Superior temporal gyrus (tissue), 1 donor: ENCODE measurements around the gene HIF1AN.

ENCODE experiments used
- DNase-seq: peaks from one replicate; pipeline ENCODE4 v3.0.0-alpha.2; 2016; ENCODE audit errors: extremely low spot score

Gene HIF1AN

DNA sequence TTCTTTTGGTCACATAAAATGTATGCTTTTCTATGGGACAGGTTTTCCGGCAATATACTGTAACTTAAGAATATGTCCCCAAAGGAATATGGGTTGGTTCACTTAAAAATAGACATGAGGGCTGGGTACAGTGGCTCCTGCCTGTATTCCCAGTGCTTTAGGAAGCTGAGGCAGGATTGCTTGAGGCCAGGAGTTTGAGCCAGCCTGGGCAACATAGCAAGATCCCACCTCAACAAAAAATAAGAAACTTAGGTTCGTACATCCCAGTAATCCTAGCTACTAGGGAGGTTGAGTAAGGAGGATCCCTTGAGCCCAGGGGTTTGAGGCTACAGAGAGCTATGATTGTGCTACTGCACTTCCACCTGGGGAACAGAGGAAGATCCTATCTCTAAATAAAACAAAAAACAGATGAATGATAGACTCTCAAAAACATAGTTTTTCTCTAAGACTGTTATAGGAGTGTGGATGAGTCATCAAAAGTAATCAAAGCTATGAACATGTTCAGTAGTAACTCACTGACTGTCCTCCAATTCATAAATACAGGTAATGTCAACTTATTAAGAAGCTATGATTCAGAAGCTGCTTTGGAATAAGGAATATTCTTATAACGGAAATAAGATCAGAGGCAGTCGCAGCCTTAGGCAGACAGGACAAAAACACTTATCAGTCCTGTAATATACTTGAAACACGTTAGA lies 13.5 kb upstream of the HIF1AN start:
- no peak for DNase-seq

DNA sequence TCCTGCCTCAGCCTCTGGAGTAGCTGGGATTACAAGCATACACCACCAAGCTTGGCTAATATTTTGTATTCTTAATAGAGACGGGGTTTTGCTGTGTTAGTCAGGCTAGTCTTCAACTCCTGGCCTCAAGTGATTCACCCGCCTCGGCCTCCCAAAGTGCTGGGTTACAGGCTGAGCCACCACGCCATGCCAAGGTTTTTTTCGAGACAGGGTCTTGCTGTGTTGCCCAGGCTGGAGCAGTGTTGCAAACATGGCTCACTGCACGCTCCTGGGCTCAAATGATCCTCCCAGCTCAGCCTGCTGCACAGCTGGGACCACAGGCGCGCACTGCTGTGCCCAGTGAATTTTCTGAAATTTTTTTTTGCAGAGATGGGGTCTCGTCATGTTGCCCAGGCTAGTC lies 12.8 kb upstream of the HIF1AN start:
- no peak for DNase-seq

DNA sequence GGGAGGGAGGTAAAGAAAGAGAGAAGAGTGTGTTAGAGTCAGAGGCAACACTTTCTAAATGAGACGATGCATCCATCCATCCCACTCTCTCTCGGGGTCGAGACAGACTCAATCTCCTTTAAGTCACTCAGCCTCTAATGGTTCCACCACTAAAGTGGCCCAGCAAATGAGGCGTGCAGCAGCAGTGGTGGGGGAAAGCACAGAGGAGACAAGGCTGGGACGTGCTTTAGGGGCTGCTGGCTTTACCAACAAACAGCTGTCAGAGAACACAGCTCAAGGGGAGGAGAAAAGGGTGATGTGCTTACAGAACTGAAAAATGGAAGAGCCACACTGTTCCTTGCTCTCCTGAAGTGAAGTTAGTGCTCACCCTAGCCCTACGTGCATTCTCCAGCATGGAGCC lies 11.5 kb upstream of the HIF1AN start:
- no peak for DNase-seq

DNA sequence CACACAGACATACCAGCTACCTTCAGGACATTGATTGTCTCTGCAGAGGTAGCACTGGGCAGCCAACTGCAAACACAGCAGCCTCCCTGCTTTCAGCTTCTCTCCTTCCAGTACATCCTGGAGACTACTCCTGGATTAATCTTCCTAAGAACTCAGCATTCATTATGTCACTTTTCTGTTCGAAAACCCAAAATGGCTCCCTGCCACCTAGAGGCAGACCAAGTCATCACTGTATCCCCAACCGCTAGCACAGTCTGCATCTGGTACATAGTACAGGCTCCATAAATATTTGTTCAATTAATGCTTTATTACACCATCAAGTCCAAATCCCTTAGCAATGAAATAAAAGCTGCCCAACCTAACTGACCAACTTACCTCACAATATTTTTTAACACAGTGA lies 11.1 kb upstream of the HIF1AN start:
- no peak for DNase-seq

DNA sequence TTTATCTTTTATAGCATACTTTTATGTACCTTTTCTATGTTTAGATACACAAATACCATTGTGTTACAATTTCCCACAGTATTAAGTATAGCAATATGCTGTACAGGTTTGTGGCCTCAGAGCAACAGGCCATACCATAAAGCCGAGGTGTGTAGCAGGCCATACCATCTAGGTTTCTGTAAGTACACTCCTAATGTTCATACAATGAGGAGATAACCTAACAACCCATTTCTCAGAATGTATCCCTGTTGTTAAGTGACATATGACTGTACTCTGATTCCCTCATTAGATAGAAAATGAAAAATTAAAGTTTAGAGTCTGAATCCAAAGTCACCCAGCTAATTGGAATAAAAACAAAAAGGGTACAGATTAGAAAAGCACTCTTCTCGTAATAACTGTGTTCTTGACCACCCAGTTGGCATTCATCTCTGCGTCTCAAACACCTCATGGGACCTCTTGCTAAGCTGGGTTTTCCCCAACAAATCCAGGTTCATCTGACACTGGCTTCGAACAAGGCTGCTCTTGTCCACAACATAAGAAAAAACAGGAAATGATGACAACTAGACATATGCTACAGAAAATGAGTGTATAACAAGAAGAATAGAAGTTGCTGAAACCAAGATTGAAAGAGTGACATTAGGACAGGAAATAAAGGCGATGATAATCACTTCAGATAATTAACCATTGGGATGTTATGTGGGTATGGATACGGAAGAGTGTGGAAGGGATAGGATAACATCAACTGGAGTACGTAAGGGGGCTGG lies 7.4 kb upstream of the HIF1AN start:
- no peak for DNase-seq

DNA sequence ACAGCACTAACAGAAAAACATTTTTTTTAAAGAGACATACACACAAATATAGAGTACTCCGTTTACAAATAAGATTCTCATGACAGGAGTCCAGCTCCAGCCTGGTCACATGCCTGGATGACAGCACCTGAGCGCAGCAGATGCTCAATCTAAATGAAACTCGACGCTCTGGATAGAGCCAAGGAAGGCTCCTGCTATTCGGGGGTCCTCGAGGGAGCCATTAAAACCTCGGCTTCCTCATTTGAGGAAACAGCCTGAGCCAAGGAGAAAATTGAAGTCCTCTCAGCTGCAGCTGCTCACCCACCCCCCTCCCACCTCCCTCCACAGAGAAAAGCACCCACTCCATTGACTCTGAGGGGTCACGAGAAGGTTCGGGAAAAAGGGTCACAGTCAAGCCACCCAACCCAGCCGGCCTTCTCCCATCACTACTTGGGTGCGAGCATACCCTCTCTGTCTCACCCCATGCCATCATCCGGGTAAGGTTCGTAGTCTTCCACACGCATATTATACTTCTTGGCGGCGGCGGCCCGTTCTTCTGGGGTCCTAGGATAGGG lies 6.7 kb upstream of the HIF1AN start:
- DNase-seq: no peak

DNA sequence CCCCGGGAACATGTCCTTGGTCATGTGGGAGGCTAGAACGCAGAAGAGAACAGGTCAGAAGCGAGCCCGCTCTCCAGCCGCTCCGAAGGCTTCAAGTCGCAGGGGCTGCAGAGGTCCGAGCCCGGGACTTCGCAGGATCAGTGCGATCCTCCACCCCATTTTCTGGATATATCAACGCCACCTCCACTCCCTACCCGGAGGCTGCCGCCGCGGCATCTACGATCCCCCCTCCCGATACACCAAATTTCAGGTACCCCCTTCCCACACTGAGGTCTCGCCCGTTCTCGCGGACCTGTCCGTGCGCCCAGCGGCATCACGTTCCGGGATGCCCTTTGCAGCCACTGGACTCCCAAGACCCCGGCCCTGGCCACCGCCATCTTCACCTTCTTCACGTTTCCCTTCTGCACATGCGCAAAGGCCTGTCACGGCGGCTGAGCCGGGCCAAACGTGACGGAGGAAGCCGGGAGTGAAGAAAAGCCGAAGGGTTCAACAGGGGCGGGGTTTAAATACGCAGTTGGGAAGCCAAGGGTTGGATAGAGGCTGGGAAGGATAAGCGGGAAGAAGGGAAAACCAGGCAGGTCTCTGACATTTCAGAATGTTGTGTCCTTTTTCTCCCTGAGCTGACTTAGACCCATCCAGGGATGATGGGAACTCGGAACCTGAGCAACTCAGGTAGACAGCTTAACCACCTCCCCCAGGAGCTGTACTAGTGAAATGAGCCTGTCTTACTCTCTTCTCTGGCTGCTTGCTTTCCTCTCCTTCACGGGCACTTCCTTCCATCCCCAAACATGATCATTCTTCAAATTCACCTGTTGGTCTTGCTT lies 6.1 kb upstream of the HIF1AN start, which contains the start of gene NDUFB8:
Gene NDUFB8, minus strand, starts transcription at position 397 of the 824 bp plus-strand sequence. Its CDS starts 20 bp downstream, at position 377.
- peak; percentile 95 for DNase-seq

DNA sequence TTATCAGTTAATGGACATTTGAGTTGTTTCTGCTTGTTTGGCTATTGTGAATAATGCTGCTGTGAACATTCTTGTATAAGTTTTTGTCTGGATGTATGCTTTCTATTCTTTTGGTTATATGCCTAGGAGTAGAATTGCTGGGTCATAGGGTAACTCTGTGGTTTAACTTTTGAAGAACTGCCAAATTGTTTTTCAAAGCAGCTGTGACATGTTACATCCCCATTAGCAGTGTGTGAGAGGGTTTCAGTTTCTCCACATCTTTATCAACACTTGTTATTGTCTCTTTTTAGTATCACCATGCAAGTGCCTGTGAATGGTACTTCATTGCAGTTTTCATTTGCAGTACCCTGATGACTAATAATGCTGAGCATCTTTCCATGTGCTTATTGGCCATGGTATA lies 4.0 kb upstream of the HIF1AN start:
- no peak for DNase-seq

DNA sequence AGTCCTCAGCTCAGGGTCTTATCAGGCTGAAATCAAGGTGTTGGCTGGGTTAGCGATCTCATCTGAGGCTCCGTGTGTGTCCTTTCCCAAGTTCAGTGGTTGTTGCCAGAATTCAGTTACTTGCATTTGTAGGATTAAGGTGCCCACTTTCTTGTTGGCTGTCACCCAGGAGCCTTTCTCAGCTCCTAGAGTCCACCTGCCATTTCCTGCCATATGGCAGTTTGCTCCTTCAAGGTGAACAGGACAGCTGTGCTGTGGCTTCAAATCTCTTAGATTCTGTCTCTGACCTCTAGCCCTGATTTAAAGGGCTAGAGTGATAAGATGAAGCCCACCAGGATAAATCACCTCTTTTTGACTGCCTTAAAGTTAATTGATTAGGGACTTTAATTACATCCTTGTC lies 1.0 kb upstream of the HIF1AN start:
- DNase-seq: no peak

DNA sequence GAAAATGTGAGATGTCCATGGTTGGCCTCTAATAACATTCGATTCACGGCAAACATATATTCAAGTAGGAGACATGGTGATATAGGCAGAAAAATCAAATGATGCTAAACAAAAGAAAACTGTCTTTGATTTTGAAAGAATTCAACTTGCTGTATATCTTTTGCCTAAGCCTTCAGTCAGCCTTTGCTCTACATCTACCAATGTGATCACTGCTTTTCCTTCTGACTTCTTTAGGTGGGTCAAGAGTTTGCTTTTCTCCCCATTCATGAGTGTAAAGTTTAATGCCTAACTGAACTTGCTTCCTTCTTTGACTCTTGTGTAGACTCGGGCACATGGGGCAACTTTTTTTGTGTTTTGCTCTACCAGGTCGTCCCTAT lies 417 bp upstream of the HIF1AN start:
- no peak for DNase-seq

DNA sequence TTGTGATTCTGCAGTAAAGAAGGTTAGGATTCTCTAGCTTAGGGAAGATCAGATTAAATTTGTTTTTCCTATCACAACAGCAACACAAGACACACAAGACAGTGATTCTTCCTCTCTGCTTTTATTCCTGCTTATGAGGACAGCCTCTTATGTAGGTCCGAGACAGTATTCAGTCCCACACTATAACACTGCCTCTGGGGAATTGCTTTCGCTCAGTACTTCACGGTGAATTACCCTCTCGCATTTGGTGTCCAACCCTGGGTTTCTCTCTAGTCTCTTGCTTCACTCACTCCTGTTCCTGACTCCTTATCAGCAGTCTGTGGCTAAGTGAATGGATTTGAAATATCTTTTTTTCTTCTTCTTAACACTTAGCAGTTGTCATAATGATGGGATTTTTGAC lies 1.7 kb downstream of the HIF1AN start:
- DNase-seq: no peak

DNA sequence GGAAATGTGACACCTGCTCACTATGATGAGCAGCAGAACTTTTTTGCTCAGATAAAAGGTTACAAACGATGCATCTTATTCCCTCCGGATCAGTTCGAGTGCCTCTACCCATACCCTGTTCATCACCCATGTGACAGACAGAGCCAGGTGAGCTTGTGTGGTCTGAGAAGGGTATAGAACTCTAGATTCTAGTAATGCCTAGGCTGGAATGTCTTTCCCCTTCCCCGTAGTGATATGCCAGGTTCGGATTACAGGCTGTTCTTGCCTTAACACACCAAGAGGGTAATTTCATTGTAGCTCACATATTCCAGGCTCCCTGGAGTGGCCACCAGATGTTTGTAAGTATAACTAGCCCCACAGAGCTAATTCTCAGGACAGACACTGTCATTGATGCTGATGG lies 9.2 kb downstream of the HIF1AN start:
- DNase-seq: no peak

DNA sequence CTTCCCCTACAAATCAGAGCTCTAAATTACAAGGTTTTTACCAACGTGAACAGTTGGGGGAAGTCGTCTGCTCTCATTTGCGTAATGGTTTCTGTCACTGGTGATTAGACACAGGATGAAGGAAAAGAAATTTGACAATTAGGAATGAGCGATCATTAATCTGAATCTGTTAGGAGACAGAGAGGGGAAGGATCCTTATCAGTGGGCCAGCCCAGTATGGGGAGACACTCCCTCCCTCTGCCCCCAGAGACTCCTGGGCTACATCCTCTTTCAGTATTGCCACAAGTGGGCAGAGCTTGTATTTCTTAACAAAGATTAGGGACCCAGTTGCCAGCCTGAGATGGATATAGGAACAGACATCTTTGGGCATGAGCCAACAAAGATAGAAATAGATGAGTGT lies 15.5 kb downstream of the HIF1AN start:
- no peak for DNase-seq

DNA sequence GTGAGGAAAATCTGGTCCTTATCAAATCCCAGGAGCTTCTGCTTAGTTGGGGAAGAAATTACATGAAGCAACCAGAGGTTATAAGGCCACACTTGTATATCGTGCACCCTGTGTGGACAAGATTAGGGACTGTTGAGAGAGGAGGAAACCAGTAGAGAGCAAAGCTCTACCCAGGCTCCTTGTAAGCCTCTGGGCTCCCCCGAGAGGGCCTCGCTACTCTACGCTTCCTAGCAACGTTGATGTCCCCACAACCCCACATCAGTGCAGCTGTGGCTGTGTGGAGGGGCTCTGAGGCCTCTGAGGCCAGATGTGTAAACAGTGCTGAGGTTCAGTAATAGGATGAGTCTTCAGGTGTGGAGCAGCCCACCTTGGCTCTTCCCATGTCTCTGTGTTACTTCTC lies 16.0 kb downstream of the HIF1AN start:
- DNase-seq: no peak

DNA sequence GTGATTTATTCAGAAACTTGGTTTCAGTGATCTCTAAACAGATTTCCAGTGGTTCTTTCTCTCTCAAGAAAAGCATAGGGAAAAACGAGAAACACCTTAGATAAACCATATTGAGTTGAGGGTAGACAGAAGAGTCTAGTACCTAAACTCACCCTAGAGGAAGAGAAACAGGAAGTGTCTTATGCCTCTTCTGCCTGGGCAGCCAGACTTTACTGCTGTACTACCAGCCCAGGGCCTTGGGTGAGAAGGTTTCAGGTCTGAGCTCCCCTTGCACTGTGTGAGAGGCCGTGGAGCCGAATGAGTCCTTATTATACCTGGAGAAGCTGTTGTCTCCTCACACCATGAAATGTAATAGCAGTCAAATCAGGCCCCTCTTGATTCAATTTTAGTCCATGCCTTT lies 18.2 kb downstream of the HIF1AN start:
- no peak for DNase-seq

DNA sequence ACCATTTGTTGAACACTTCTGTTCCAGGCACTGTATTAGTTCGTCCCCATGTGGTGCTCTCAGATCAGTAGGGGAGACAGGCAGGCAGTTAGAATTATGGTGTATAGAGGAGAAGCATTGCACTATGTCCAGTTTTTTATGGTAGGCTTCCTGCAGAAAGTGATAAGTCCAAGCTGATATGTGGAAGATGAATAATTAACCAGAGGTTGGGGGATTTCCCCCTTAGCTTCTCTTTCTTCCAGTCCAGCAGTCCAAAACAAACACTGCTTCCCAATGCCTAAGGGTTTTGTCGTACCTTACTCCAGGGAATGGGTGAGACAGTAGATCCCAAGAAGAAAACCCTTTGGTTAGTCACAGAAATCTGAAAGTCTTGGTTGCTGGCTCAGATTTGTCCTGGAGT lies 19.2 kb downstream of the HIF1AN start:
- no peak for DNase-seq

DNA sequence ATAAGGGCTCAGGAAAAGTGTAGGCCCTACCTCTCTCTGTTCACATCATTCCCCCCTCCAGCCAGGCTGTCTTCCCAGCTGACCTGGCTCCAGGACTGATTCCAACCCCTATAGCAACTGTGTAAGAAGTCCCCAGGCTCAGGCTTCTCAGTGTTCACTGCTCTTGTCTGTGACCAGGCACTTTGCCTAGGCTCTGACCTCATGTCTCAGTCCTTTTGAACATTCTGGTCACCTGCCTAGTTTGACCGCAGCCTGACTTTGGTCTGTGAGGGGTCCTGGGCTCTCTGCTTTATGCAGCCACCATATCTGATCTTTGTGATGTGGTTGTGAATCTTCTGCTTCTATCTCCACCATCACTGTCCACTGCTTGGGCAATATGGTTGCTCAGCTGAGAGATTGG lies 24.5 kb downstream of the HIF1AN start:
- DNase-seq: no peak

DNA sequence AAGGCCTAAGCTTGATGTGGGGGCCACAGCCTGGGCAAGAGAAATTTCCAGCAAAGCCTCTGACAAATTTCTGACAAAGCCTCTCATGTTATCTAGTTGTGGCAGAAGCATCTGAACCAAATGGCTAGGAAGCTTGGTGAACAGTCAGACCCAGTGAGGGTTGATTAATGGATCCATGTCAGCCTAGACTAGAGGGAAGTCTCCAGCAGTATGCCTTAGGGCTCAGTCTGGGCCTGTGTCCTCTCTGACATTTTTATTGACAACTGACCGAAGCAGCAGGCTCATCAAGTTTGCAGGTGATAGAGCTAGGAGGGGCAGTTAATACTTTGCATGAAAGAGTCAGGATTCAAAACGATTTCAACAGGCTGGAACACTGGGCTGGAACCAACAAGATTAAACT lies 25.3 kb downstream of the HIF1AN start:
- DNase-seq: no peak

DNA sequence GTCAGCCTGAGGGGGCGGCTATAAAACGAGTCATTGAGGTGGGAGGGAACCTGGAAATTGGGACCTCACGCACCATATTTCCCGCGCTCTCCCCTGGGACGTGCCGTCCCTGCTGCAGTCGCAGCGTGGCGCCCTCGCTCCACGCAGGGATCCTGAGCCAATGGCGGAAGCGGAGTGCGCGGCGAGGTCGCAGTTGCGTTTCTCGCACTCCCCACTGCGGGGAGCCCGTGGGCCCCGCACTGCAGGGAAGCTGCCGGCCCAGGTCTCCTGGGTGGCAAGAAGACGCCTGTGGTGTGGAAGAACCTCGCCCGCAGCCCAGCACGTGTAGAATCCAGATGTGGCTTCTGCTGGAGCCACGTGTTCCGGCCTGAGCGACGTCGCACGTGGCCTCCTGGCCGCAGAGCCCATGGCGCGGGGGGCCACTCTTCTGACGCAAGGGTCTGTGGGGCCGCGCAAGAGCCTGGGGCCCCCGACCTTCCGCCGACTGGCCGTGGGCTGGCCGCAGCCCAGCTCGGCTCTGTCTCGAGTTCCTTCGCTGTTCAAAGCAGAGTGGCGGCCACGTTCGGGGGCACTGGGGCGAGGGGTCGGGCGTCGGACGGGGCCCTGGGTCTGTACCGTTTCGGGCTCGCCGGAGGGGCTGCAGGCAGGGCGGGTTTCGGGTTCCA lies 26.4 kb downstream of the HIF1AN start:
- DNase-seq: peak; percentile 71

DNA sequence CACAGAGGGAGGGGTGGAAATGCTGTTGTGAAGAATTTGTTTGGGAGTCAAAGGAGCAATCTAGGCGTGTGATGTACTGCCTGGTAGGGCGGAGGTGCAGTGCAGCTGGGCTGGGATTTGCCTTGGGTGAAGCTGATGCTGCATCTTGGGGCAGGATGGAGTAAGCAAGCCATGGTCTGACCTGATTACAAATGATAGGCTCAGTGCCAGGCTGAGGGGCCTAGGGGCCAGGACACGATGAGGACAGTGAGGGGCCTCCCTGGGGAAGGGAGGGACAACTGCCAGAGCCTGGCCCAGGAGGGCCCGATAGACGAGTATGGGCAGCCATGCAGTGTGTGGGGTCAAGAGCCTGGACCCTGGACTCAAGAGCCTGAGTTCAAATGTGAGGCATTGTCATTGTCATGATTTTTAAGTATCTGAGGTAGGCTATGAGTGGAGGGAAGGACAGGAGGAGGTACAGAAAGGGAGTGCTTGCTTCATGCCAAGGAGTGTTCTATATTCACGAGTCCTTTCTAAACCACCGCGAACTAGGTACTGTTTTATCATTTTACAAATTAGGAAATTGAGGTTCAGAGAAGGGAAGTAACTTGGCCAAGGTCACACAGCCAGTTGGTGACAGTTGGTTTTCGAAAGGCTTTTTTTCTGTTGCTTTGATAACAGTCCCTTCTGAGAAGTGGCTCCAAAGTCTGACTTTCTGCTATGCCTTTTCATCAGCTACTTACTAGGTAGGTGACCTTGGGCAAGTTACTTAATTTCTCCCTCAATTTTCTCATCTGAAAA lies 29.7 kb downstream of the HIF1AN start:
- DNase-seq: no peak

DNA sequence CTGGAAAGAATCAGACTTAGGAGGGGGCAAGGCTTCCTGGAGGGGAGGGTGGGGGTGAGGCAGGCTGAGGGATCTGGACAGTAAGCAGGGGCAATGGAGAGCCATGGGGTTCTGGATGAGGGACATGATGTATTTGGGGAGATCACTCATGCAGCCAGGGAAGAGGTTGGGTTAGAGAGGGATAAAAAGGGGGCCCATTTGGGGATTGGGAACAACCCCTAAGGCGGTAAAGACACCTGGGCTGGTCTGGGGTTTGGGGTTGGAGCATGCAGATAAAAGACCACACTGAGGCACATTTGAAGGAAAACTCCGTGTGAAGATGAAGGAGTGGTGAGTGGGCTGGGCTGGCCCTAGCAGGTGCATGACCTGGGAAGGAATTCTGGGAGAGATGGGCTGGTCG lies 30.8 kb downstream of the HIF1AN start:
- no peak for DNase-seq
